ENCODE data around the gene PPIL6. TPM values are rescaled to one million over a fixed set of nuclear protein-coding genes. Genes with fewer than 3 reads are reported as not detected.
A peak's percentile ranks its signal among the peaks of the same experiment; 100 is the strongest.

The PPIL6 gene
- total RNA-seq, 1 experiment from 2014 or later = 0.29 TPM

DNA sequence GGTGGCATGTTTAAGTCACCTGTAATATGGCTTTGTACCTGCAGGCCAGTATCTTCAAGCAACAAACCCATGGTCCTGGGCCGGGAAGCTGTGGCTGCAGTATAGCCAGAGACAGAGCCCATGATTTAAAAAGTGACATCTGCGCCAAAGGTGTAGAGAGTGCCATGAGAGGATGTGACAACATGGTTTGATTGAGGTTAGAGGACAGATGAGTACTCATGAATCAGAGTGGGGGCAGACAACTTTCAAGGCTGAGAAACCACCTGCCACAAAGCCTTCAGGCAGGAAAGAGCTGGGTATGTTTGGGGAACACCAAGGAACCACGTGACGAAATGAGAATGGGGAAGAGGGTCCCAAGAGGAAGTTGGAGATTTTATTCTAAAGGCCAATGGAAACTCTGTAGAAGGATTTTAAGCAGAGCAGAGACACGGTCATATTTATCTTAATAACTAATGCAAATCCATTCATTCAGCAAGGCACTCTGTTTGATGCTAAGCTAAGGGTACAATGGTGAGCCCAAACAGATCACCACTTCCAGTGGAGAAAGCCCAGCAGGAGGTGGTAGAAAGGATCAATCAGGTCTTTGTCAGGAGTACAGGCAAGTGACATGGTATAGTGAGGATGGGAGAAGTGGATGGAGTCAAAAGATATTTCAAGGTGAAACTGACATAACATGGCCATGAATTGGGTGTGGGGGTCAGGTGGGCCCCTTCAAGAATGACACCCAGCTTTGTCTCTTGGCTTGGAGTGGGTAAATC, 18.5 kb upstream of the PPIL6 start:
- Histone ChIP-seq H3K36me3 (peaks cover 34% of the 10 kb centered on the region), H3K27me3 (replicated peaks) (no peaks in the 10 kb centered on the region), H3K9me3 (replicated peaks) (no peaks in the 10 kb centered on the region), H3K4me1 (replicated peaks) (peaks cover 17% of the 10 kb centered on the region), H3K27ac (no peak overlapping the region), H3K4me3 (no peak overlapping the region)
- DNase-seq (ENCODE audit: low read depth in 1 of 2, low spot score in 2 of 2) = no peak

DNA sequence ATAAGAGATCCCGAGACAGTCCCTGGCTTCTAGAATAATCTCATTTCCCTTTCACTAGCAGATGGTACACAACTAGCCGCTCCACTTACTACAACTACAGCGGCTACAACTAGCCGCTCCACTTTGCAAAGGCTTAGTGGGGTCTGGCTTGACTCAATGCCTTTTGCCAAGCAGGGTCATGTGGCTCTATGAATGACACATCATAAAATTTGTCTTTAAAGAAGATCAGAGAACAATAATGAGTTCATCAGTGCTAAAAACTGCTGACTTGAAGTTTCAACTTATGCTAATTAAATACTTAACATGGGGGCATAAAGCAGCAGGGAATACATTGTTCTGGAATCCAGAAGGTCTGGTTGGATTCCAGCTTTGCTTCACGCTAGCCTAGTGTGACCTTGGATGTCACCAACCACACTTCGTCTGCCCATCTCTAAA, 17.2 kb upstream of the PPIL6 start:
- Histone ChIP-seq H3K4me3 (no peak overlapping the region), H3K27ac (no peak overlapping the region), H3K27me3 (replicated peaks) (no peaks in the 10 kb centered on the region), H3K9me3 (replicated peaks) (no peaks in the 10 kb centered on the region), H3K4me1 (replicated peaks) (peaks cover 19% of the 10 kb centered on the region), H3K36me3 (peaks cover 35% of the 10 kb centered on the region)
- no peak for DNase-seq (ENCODE audit: low read depth in 1 of 2, low spot score in 2 of 2)

DNA sequence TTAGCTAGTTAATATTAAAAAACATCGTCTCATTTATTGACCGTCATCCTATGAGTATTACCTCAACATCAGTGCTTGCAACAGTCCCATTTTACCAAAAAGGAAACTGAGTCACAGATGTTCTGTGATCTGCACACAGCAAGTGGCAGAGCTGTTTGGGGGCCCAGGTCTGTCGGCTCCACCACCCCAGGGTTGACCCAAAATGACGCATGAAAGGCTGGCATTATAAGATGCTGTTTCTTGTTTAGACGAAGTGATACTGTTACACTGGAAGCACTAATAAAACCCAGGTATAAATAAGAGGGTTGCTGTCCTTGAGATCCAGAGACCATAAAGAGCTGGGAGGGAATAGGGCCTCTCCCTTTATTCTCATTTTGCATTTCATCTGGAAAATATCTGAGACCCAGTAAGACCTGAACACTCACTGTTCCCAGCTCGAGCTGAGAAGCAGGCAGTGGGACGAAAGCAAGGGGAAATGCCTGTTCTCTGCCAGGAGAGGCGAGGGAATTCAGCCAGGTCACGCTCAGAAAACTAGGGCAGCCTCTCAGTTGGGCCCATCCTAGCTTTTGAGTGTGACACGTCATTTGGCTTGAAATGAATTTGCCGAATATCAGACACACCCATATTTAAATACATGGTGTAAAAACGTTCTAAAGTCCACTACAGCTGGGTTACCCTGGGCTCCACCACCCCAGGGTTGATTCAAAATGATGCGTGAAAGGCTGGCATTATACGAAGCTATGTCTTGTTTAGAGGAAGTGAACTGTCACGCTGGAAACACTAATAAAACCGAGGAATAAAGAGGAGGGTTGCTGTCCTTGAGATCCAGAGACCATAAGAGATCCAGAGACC, 16.5 kb upstream of the PPIL6 start:
- Histone ChIP-seq H3K9me3 (replicated peaks) (no peaks in the 10 kb centered on the region), H3K4me1 (replicated peaks) (peaks cover 19% of the 10 kb centered on the region), H3K36me3 (peaks cover 35% of the 10 kb centered on the region), H3K27me3 (replicated peaks) (no peaks in the 10 kb centered on the region), H3K4me3 (peak overlapping the region; percentile 96), H3K27ac (no peak overlapping the region)
- DNase-seq (ENCODE audit: low read depth in 1 of 2, low spot score in 2 of 2) = no peak

DNA sequence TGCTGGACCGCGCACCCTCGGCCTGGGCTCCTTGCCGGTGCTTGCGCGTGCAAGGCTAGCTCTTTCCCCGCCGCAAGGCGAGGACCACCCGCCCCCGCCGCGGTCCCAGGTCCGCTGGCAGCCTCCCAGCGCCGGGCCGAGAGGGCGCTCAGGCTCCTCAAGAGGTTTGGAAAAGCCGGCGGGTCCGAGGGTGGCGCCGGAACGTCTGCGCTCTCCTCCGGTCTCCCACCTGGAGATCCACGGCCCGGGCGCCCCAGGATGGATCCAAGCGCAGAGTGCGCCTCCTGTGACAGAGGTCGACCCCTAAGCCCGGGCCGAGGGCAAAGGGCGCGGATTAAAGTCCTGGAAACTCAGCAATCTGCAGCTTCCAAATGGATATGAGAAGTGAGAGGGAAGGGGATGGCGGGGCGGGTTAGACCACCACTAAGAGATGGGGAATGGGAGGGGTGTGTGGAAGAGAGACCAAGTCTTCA, 15.7 kb upstream of the PPIL6 start:
- Histone ChIP-seq H3K27me3 (replicated peaks) (no peaks in the 10 kb centered on the region), H3K4me3 (peak overlapping the region; percentile 96), H3K9me3 (replicated peaks) (no peaks in the 10 kb centered on the region), H3K27ac (peak overlapping the region; percentile 10; the same call in 1 of the 2 replicates), H3K36me3 (peaks cover 39% of the 10 kb centered on the region), H3K4me1 (replicated peaks) (peaks cover 19% of the 10 kb centered on the region)
- DNase-seq (ENCODE audit: low read depth in 1 of 2, low spot score in 2 of 2) = no peak

GRCh38 chr6:109455437-109456110, 15.1 kb upstream of the PPIL6 start, which contains the start of gene MICAL1:
MICAL1 (minus strand) TSS chr6:109455772; CDS start chr6:109454196, 1,576 bp downstream.
- peak within 1 kb of the TSS; percentile 96 for H3K4me3 ChIP-seq
- H3K27ac ChIP-seq = peak within 1 kb of the TSS; percentile 75
- peaks cover 42% of the 10 kb centered on the region for H3K36me3 ChIP-seq
- H3K27me3 ChIP-seq (replicated peaks) = no peaks in the 10 kb centered on the region
- DNase-seq (ENCODE audit: low read depth in 1 of 2, low spot score in 2 of 2) = peak; percentile 79 to 81
- H3K4me1 ChIP-seq (replicated peaks) = peaks cover 19% of the 10 kb centered on the region
- no peaks in the 10 kb centered on the region for H3K9me3 ChIP-seq (replicated peaks)

GRCh38 chr6:109454496-109455436, 14.3 kb upstream of the PPIL6 start:
- no peak for DNase-seq (ENCODE audit: low read depth in 1 of 2, low spot score in 2 of 2)
- Histone ChIP-seq H3K36me3 (peaks cover 48% of the 10 kb centered on the region), H3K27me3 (replicated peaks) (no peaks in the 10 kb centered on the region), H3K9me3 (replicated peaks) (no peaks in the 10 kb centered on the region), H3K27ac (peak overlapping the region; percentile 75), H3K4me1 (replicated peaks) (peaks cover 19% of the 10 kb centered on the region), H3K4me3 (peak overlapping the region; percentile 96)

- H3K9me3 ChIP-seq (replicated peaks) = no peaks in the 10 kb centered on the region
- peaks cover 19% of the 10 kb centered on the region for H3K4me1 ChIP-seq (replicated peaks)
- no peak for DNase-seq (ENCODE audit: low read depth in 1 of 2, low spot score in 2 of 2)
- peak overlapping the region; percentile 96; the same call in 1 of the 2 replicates for H3K4me3 ChIP-seq
- H3K36me3 ChIP-seq = peaks cover 56% of the 10 kb centered on the region
- no peak overlapping the region for H3K27ac ChIP-seq
- no peaks in the 10 kb centered on the region for H3K27me3 ChIP-seq (replicated peaks)
Measured at GRCh38 chr6:109453594-109454495, 13.4 kb upstream of the PPIL6 start.

- Histone ChIP-seq H3K9me3 (replicated peaks) (no peaks in the 10 kb centered on the region), H3K27me3 (replicated peaks) (no peaks in the 10 kb centered on the region), H3K36me3 (peaks cover 63% of the 10 kb centered on the region), H3K27ac (no peak overlapping the region), H3K4me1 (replicated peaks) (peaks cover 19% of the 10 kb centered on the region), H3K4me3 (no peak overlapping the region)
- DNase-seq (ENCODE audit: low read depth in 1 of 2, low spot score in 2 of 2) = no peak
Measured at GRCh38 chr6:109453156-109453555, 12.7 kb upstream of the PPIL6 start.

GRCh38 chr6:109452181-109452580, 11.8 kb upstream of the PPIL6 start:
- Histone ChIP-seq H3K4me1 (replicated peaks) (peaks cover 19% of the 10 kb centered on the region), H3K36me3 (peaks cover 68% of the 10 kb centered on the region), H3K27ac (no peak overlapping the region), H3K4me3 (no peak overlapping the region), H3K9me3 (replicated peaks) (no peaks in the 10 kb centered on the region), H3K27me3 (replicated peaks) (no peaks in the 10 kb centered on the region)
- no peak for DNase-seq (ENCODE audit: low read depth in 1 of 2, low spot score in 2 of 2)

DNA sequence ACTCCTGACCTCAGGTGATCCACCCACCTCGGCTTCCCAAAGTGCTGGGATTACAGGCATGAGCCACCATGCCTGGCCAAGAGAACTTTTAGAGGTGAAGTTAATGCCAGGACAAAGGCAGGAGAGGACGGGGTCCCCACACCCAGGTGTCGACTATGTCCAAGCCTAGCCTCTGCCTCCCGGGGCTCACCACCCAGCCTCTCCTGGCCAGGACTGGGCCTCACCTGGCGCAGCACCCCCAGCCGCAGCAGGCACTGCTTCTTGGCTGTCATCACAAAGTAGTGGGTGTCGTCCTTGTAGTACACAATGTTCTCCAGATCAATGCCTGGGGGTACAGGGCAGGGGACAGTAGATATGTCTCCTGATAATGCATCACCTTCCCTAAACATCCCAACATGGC, 10.9 kb upstream of the PPIL6 start:
- Histone ChIP-seq H3K27me3 (replicated peaks) (no peaks in the 10 kb centered on the region), H3K27ac (no peak overlapping the region), H3K4me1 (replicated peaks) (peaks cover 12% of the 10 kb centered on the region), H3K4me3 (no peak overlapping the region), H3K36me3 (peaks cover 76% of the 10 kb centered on the region), H3K9me3 (replicated peaks) (no peaks in the 10 kb centered on the region)
- no peak for DNase-seq (ENCODE audit: low read depth in 1 of 2, low spot score in 2 of 2)

DNA sequence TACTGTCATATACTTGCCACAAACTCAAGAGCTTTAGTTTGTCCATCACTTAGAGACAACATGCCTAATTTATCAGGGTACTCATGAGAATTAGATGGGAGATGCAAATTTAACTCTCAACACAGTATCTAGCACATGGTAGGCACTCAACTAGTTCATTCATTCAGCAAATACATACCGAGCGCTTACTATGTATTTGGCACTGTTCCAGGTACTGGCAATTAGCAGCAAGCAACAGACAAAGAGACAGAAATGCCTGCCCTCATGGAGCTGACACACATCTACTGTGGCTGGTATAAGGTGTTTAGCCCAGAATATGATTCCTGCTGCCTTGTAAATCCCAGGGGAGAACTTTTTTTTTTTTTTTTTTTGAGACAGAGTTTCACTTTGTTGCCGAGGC, 10.4 kb upstream of the PPIL6 start:
- Histone ChIP-seq H3K36me3 (peaks cover 81% of the 10 kb centered on the region), H3K27me3 (replicated peaks) (no peaks in the 10 kb centered on the region), H3K9me3 (replicated peaks) (no peaks in the 10 kb centered on the region), H3K27ac (no peak overlapping the region), H3K4me1 (replicated peaks) (peaks cover 9% of the 10 kb centered on the region), H3K4me3 (no peak overlapping the region)
- no peak for DNase-seq (ENCODE audit: low read depth in 1 of 2, low spot score in 2 of 2)

Data from SJSA1 (cell line).